ENCODE results near the gene CNTNAP4.

Gene CNTNAP4

DNA sequence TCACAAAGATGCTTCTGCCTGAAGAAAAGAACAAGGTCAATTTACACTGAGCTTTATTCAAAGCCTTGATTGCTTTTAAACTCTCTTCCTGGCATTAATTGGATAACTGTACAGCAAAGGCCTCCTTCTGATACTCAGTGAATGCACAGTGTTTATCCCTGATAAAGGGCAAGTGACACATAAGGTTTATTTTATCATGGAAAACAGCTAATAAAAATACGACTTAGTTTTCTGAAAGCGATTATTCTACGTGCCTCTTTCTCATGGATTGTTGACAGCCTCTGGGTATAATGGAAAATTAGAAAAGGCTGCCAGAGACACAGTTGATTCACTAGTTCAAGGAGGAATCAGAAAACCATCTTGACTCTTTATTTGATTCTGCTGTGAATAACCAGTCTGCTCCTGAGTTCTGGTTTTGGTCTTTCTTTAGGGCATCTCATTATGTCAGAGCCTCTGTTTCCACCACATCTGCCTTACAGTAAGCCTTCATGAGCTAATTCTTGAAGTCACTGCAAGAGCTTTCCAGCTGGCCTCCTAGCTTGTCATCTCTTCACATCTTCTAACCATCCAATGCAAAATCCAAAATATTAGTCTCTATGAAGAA, 212.9 kb downstream of the CNTNAP4 start:
- no peak for DNase-seq (ENCODE audit: low read depth)

- DNase-seq (ENCODE audit: low read depth) = no peak
Measured at GRCh38 chr16:76500006-76500405, 222.8 kb downstream of the CNTNAP4 start.

GRCh38 chr16:76502063-76502462, 224.9 kb downstream of the CNTNAP4 start:
- no peak for DNase-seq (ENCODE audit: low read depth)

DNA sequence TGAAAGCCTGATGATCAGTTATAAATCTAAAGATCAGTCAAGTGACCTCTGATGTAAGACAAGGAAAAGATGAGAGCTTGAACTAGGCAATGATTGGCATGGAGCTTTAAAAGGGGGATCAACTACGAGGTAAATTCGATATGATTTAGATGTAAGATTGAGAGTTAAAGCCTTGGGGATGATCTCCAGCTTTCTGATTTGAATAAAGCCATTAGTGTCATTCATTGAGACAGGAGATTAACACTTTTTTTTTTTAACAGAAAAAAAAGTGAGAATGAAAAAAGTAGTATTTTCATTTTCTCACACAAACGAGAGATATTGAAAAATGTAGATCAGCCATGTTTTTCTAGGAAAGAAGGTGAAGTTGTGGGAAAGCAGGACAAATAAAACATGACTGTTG, 225.4 kb downstream of the CNTNAP4 start:
- no peak for DNase-seq (ENCODE audit: low read depth)

DNA sequence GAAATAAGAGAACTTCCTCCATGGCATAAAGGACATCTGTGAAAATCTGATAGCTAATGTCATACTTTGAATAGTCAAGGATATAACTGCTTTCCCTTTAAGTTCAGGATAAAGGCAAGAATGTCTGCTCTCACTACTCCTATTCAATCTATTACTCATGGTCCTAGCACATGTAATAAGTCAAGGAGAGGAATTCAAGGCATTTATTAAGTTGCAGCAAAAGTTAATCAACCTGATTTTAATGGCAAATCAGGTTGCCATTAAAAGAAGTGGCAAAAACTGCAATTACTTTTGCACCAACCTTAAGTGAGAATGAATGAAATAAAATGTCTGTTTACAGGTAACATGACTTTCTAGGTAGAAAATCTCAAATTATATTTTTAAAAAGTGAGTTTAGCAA, 225.9 kb downstream of the CNTNAP4 start:
- DNase-seq (ENCODE audit: low read depth) = no peak

GRCh38 chr16:76511203-76511602, 234.0 kb downstream of the CNTNAP4 start:
- no peak for DNase-seq (ENCODE audit: low read depth)

- no peak for DNase-seq (ENCODE audit: low read depth)
Measured at GRCh38 chr16:76518781-76519180, 241.6 kb downstream of the CNTNAP4 start.

GRCh38 chr16:76524356-76524755, 247.2 kb downstream of the CNTNAP4 start:
- DNase-seq (ENCODE audit: low read depth) = no peak

- DNase-seq (ENCODE audit: low read depth) = no peak
Measured at GRCh38 chr16:76524769-76525168, 247.6 kb downstream of the CNTNAP4 start.

DNA sequence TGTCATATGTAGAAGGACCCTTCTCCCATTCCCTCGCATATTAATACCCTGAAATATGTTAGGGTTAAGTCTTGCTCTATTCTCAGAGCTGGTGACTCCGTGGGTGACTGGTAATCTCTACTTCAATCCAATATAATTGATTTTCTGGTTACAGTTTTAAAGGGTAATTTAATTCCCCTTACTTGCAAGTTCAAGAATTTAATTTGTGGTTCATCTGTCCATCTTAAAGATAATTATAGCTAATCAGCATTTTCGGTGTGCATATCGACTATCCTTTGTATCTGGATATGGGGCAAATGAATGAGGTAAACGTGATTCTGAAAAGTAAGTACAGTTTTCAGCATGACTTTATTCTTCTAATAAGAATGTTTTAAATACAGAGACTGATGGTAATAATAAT, 250.0 kb downstream of the CNTNAP4 start:
- no peak for DNase-seq (ENCODE audit: low read depth)

DNA sequence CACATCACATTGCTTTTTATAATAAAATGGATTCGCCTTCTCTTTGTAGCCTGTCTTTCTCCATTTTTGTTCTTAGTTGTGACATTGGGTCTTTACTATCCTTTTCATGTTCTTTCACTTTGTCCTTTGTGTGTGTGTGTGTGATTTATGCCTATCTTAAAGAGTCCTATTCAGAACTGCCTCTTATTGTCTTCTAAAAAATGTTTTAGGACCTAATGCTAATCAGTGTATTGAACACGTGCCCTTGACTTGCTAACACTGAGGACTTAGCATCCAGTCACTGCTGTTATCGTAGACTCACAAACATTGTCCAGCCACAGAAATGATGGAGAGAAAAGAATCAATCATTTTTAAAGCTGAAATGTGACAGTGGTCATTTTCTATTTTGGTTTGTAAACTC, 251.9 kb downstream of the CNTNAP4 start:
- DNase-seq (ENCODE audit: low read depth) = no peak

- DNase-seq (ENCODE audit: low read depth) = no peak
Measured at GRCh38 chr16:76531236-76531635, 254.0 kb downstream of the CNTNAP4 start.

GRCh38 chr16:76532188-76532973, 255.2 kb downstream of the CNTNAP4 start:
- no peak for DNase-seq (ENCODE audit: low read depth)

DNA sequence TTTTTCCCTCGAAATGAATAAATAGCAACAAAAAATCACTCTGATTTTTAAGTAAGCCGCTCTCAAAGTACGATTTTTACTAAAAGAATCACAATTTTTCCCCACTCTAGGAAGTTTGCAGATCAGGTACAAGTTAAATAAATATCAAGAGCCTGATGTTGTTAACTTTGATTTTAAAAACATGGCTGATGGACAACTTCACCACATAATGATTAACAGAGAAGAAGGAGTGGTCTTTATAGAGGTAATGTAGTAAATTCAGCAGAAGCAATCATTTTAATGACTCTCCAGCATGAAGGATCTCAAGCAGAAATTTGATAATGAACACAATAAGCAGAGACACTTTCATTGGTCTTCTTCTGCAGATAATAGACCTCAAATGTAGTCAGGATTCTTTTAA, 262.4 kb downstream of the CNTNAP4 start:
- DNase-seq (ENCODE audit: low read depth) = no peak

- no peak for DNase-seq (ENCODE audit: low read depth)
Measured at GRCh38 chr16:76541070-76541469, 263.9 kb downstream of the CNTNAP4 start.

DNA sequence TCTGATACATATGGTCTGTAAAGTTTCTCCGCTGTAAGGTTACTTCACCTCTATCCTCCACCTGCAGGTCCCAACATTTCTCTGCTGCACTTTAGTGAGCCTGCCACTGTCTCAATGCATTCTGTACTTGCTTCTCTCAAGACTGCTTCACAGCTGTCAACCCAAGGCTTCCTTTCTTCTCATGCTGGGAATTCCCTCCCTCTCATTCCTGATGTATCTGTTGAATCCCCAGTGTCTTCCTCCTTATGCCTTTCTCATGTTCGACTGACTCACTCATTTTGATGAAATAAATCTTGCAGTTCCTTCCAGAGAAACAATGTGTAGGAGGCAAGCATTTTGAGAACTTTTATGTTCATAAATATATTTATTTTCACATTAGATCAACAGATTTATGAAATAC, 288.3 kb downstream of the CNTNAP4 start:
- no peak for DNase-seq (ENCODE audit: low read depth)

DNA sequence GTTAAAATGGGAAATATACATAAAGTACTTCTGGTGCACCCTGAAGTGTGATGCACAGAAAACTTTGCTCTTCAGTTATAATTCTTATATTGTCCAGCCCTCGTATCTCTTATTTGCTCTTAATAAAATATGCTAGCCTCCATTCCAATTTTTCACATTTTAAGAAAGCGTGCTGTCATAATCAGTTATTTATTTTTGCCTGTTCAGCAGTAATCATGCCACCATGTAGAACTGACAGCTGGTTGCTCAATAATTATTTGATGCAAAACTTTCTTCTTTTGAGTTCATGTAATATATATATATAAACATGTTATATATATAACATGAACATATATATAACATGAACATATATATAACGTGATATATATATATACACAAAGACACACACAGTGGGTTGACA, 294.6 kb downstream of the CNTNAP4 start:
- DNase-seq (ENCODE audit: low read depth) = no peak

DNA sequence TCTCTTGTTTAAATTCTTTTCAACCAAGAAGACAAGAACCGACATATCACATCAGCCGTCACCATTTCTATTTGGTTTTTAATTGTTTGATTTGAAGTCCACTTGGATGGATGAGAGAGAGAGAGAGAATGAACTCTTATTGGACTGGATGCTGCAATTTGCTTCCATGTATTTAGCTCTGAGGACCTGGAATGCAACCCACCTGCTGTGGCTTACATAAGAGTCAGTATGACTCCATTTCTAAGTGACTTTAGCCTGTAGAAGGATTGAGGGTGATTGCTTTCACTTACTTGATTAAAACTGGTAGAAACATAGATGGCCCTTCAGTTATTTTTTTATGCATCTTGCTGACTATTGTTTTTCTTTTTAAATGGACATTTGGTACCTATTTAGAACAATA, 296.1 kb downstream of the CNTNAP4 start:
- no peak for DNase-seq (ENCODE audit: low read depth)

- DNase-seq (ENCODE audit: low read depth) = no peak
Measured at GRCh38 chr16:76574651-76575050, 297.4 kb downstream of the CNTNAP4 start.

GRCh38 chr16:76576526-76576925, 299.3 kb downstream of the CNTNAP4 start:
- DNase-seq (ENCODE audit: low read depth) = no peak

GRCh38 chr16:76577003-76577402, 299.8 kb downstream of the CNTNAP4 start:
- DNase-seq (ENCODE audit: low read depth) = no peak

DNA sequence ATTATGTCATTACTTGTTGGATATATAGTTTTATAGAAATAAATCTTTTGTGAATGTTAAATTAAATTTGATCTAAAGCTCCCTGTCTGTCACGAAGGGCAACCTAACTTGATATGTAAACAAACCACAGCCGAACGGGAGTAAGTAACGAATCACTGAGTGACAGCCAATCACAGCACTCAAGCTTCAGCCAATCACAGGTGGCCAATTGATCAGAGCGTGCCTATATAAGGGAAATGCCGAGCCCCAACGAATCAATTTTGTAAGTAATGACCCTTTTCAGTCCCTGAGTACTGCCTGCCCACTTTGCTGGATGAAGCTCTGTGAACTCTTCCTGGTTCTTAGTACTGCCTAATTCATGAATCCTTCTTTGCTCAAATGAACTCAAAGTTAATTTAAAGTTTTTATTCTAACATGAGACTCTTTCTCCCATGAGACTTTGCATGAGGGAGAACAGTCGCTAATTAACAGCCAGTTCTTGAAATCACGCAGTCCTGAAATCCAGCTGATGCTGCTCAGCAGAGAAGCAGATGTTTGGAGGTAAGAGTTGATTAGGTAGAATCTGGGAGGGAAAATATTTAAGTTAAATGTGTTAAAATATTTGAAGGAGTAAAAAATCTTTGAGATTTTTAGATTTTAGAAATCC, 302.2 kb downstream of the CNTNAP4 start:
- DNase-seq (ENCODE audit: low read depth) = no peak

DNA sequence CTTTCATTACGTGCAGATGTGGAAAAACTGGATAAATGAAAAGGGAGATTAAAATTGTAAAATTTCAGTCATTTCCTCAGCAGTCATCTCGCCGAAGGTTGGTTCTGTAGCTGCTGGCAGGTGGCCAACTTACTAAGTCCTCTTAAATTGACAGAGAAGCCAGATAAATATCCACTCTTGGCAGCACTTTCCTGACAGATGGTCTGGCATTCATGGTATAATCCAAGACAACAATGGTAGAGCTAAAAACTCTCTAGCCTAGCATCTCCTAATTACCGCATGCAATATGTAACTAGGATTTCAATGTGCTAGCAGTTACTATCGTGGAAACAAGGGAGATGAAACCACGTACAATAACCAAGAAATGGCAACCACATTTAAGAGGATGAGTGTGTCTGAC, 306.3 kb downstream of the CNTNAP4 start:
- no peak for DNase-seq (ENCODE audit: low read depth)
